H9 (cell line): Measurements from ENCODE around the gene ACTN2. TPM values are rescaled to one million over a fixed set of nuclear protein-coding genes. Genes with fewer than 3 reads are reported as not detected.

Source experiments
- DNase-seq: peaks from one replicate; pipeline ENCODE4 v3.0.0-alpha.2; 2017
- H2AFZ ChIP-seq: one replicate; pipeline ENCODE4 v1.6.1; 2013; ENCODE audit warnings: mild to moderate bottlenecking, low read length, control low read depth, moderate library complexity
- H2AK5ac ChIP-seq: 2 replicates; pipeline ENCODE4 v1.6.1; 2013; ENCODE audit warnings: low read length, control low read depth, mixed read lengths; ENCODE audit not compliant: insufficient read length
- H2BK120ac ChIP-seq: one replicate; pipeline ENCODE4 v1.6.1; 2013; ENCODE audit warnings: low read depth, mild to moderate bottlenecking, low read length, control low read depth, inconsistent platforms; ENCODE audit not compliant: poor library complexity, severe bottlenecking
- H2BK12ac ChIP-seq: 2 replicates; pipeline ENCODE4 v1.6.1; 2013; ENCODE audit warnings: low read length, control low read depth, mixed read lengths, low read depth; ENCODE audit not compliant: insufficient read length
- H2BK15ac ChIP-seq: 2 replicates; pipeline ENCODE4 v1.6.1; 2013; ENCODE audit warnings: low read depth, low read length, control low read depth
- H2BK20ac ChIP-seq: one replicate; pipeline ENCODE4 v1.6.1; 2013; ENCODE audit warnings: low read depth, mild to moderate bottlenecking, low read length, control low read depth, inconsistent platforms; ENCODE audit not compliant: poor library complexity, severe bottlenecking
- H2BK5ac ChIP-seq: 2 replicates; pipeline ENCODE4 v1.6.1; 2013; ENCODE audit warnings: low read length, control low read depth, mixed read lengths; ENCODE audit not compliant: insufficient read length
- H3K14ac ChIP-seq: 2 replicates; pipeline ENCODE4 v1.6.1; 2013; ENCODE audit warnings: low read length, control low read depth; ENCODE audit not compliant: insufficient read depth
- H3K18ac ChIP-seq: 2 replicates; pipeline ENCODE4 v1.6.1; 2013; ENCODE audit warnings: low read depth, mild to moderate bottlenecking, mixed read lengths, low read length, control low read depth; ENCODE audit not compliant: insufficient read length
- H3K23ac ChIP-seq: 2 replicates; pipeline ENCODE4 v1.6.1; 2013; ENCODE audit warnings: low read length, control low read depth, mixed read lengths, low read depth; ENCODE audit not compliant: insufficient read length
- H3K23me2 ChIP-seq: 2 replicates; pipeline ENCODE4 v1.6.1; 2013; ENCODE audit warnings: low read depth, mild to moderate bottlenecking, mixed read lengths, low read length, control low read depth; ENCODE audit not compliant: insufficient read length, poor library complexity, severe bottlenecking
- H3K27ac ChIP-seq: 2 replicates; pipeline ENCODE4 v1.5.1; 2013; ENCODE audit warnings: low read length, control low read depth, mixed read lengths, low read depth; ENCODE audit not compliant: insufficient read length
- H3K27me3 ChIP-seq: 2 replicates; pipeline ENCODE4 v1.6.1; 2013; ENCODE audit warnings: low read length, control low read depth, inconsistent platforms; ENCODE audit not compliant: insufficient read depth
- H3K4ac ChIP-seq: 2 replicates; pipeline ENCODE4 v1.6.1; 2013; ENCODE audit warnings: low read depth, mild to moderate bottlenecking, control low read depth, inconsistent platforms, low read length, moderate library complexity
- H3K4me1 ChIP-seq: 2 replicates; pipeline ENCODE4 v1.6.1; 2013; ENCODE audit warnings: low read length, control low read depth, inconsistent platforms; ENCODE audit not compliant: insufficient read depth
- H3K4me2 ChIP-seq: 2 replicates; pipeline ENCODE4 v1.6.1; 2013; ENCODE audit warnings: low read length, control low read depth, mixed read lengths; ENCODE audit not compliant: insufficient read length, insufficient read depth
- H3K56ac ChIP-seq: 2 replicates; pipeline ENCODE4 v1.6.1; 2013; ENCODE audit warnings: low read depth, mild to moderate bottlenecking, mixed read lengths, low read length, control low read depth; ENCODE audit not compliant: insufficient read length
- H3K79me1 ChIP-seq: 2 replicates; pipeline ENCODE4 v1.6.1; 2013; ENCODE audit warnings: low read depth, mild to moderate bottlenecking, moderate library complexity, low read length, control low read depth, inconsistent platforms; ENCODE audit not compliant: insufficient read depth, poor library complexity, severe bottlenecking
- H3K79me2 ChIP-seq: 2 replicates; pipeline ENCODE4 v1.6.1; 2013; ENCODE audit warnings: low read length, control low read depth, inconsistent platforms; ENCODE audit not compliant: insufficient read depth
- H3K9ac ChIP-seq: 2 replicates; pipeline ENCODE4 v1.6.1; 2013; ENCODE audit warnings: low read length, control low read depth, mixed read lengths; ENCODE audit not compliant: insufficient read length; ENCODE audit errors: extremely low read depth
- H3K9me3 ChIP-seq: one replicate; pipeline ENCODE4 v1.6.1; 2013; ENCODE audit warnings: low read depth, low read length, inconsistent platforms; ENCODE audit not compliant: control insufficient read depth
- H3T11ph ChIP-seq: one replicate; pipeline ENCODE4 v1.6.1; 2013; ENCODE audit warnings: mild to moderate bottlenecking, low read length, control low read depth, inconsistent platforms
- H4K20me1 ChIP-seq: one replicate; pipeline ENCODE4 v1.6.1; 2013; ENCODE audit not compliant: control insufficient read depth, insufficient read length, insufficient read depth
- H4K5ac ChIP-seq: 2 replicates; pipeline ENCODE4 v1.6.1; 2013; ENCODE audit warnings: low read depth, mild to moderate bottlenecking, mixed read lengths, low read length, control low read depth; ENCODE audit not compliant: insufficient read length
- H4K8ac ChIP-seq: replicated peaks from 2 replicates; pipeline ENCODE4 v1.6.1; 2013; ENCODE audit warnings: low read length, control low read depth, mixed read lengths, low read depth; ENCODE audit not compliant: insufficient read length
- H4K91ac ChIP-seq: 2 replicates; pipeline ENCODE4 v1.6.1; 2013; ENCODE audit warnings: low read depth, mild to moderate bottlenecking, moderate library complexity, mixed read lengths, low read length, control low read depth; ENCODE audit not compliant: insufficient read length
- H3K27ac Mint-ChIP-seq, 3 experiments: 2 replicates in 2 of 3; 3 replicates in 1 of 3; pipeline ENCODE4 v1.8.0; 2020 to 2021; ENCODE audit warnings: mixed read lengths in 3 of 3, mild to moderate bottlenecking in 1 of 3, moderate library complexity in 1 of 3
- H3K27me3 Mint-ChIP-seq: 2 replicates; pipeline ENCODE4 v1.8.0; 2021; ENCODE audit warnings: low read depth, mild to moderate bottlenecking, moderate library complexity, mixed read lengths
- H3K36me3 Mint-ChIP-seq, 3 experiments: 2 replicates in 2 of 3; 3 replicates in 1 of 3; pipeline ENCODE4 v1.8.0; 2020 to 2021; ENCODE audit warnings: low read depth in 3 of 3, mixed read lengths in 3 of 3; ENCODE audit not compliant: insufficient read depth in 1 of 3
- H3K4me1 Mint-ChIP-seq, 2 experiments: 2 replicates each; pipeline ENCODE4 v1.8.0; 2020; ENCODE audit warnings: mixed read lengths in 2 of 2
- H3K4me3 Mint-ChIP-seq, 2 experiments: 2 replicates in 1 of 2; 3 replicates in 1 of 2; pipeline ENCODE4 v1.8.0; 2020 to 2021; ENCODE audit warnings: mild to moderate bottlenecking in 2 of 2, mixed read lengths in 2 of 2, moderate library complexity in 1 of 2
- H3K9me3 Mint-ChIP-seq, 2 experiments: 2 replicates in 1 of 2; 3 replicates in 1 of 2; pipeline ENCODE4 v1.8.0; 2020; ENCODE audit warnings: mild to moderate bottlenecking in 2 of 2, mixed read lengths in 2 of 2, moderate library complexity in 1 of 2
- WGBS: extraction: QIAGEN DNeasy Blood & Tissue Kit; methylation state at CpG from one replicate; pipeline ENCODE4 v1.1.7; 2013; ENCODE audit warnings: missing lambda C conversion rate, low lambda C conversion rate, mixed read lengths; ENCODE audit not compliant: insufficient read length; ENCODE audit errors: extremely low coverage; 5-methylcytosine and 5-hydroxymethylcytosine counted together
- total RNA-seq: library from RNA; stranded (reverse); gene quantifications from 2 replicates; pipeline ENCODE4 v1.2.1, GENCODE V29; 2021
- TF ChIP-seq, protein P1 (sequence below): fragments of 200-600 bp; sonication (generic); conservative IDR thresholded peaks from 3 replicates; pipeline ENCODE4 v1.8.0; 2021; ENCODE audit warnings: antibody characterized with exemption, mild to moderate bottlenecking

ACTN2 gene
- total RNA-seq, 1 experiment from 2014 or later, result 2.3 TPM

DNA sequence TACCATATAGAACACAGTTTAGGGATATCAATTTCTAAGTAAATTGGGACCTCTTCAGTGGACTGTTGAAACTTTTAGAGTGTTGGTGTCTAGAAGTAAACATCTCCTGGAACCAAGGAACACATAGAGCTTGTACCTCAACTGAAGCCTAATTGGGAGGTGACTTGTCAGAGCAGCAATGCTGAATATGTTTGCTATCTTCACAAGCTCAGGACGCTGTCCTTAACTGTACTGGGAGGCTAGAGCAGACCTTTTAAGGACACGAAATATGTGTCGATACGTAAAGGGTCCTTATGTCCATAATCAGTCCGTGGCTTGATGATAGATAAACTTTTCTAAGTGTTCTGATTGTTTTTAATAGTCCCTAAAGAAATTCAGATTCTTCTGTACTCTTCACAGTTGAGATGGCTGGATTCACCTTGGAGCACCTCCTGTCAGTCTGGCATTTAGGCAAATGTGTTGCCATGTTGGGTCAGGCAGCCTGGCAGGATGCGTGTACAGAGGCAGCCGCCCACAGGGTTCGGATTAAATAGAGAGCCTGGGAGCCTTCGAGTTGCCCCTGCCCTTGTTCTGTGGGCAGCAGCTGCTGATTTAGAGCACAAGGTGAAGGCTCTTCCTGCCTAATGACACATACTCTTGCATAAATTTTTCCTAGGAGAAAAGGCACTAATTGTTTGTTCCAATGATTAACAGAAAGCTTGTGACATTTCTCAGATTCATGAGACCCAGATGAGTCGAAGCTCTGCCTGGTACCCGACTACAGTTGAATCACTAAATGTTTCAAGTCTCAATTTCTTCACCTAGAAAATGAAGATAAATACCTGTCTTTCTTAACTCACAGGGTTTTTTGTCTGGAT is 3.6 kb downstream of the ACTN2 start:
- H3T11ph ChIP-seq, result no peak overlapping the region
- no peak overlapping the region for H2BK5ac ChIP-seq
- no CpG with 5 or more reads among the region's 11 CpGs for WGBS
- H2BK15ac ChIP-seq, result no peak overlapping the region
- no peak overlapping the region for H4K8ac ChIP-seq
- H2AK5ac ChIP-seq, result no peak overlapping the region
- H2AFZ ChIP-seq, result no peak overlapping the region
- H3K79me1 ChIP-seq, result no peaks in the 10 kb centered on the region
- H2BK20ac ChIP-seq, result no peak overlapping the region
- H2BK120ac ChIP-seq, result no peak overlapping the region
- H4K20me1 ChIP-seq, result no peaks in the 10 kb centered on the region
- no peaks in the 10 kb centered on the region for H3K23me2 ChIP-seq
- Mint-ChIP-seq H3K27me3 (peaks cover 43% of the 10 kb centered on the region), H3K9me3 (peaks cover 6 to 8% of the 10 kb centered on the region in 2 experiments), H3K4me3 (no peak overlapping the region), H3K27ac (no peak overlapping the region), H3K36me3 (peaks cover 5 to 7% (median 6%) of the 10 kb centered on the region in 3 experiments; a peak in 4 of 7 replicates), H3K4me1 (peaks cover 14 to 17% of the 10 kb centered on the region in 2 experiments)
- H3K79me2 ChIP-seq, result no peaks in the 10 kb centered on the region
- H3K14ac ChIP-seq, result no peak overlapping the region
- TF ChIP-seq, protein P1, sequence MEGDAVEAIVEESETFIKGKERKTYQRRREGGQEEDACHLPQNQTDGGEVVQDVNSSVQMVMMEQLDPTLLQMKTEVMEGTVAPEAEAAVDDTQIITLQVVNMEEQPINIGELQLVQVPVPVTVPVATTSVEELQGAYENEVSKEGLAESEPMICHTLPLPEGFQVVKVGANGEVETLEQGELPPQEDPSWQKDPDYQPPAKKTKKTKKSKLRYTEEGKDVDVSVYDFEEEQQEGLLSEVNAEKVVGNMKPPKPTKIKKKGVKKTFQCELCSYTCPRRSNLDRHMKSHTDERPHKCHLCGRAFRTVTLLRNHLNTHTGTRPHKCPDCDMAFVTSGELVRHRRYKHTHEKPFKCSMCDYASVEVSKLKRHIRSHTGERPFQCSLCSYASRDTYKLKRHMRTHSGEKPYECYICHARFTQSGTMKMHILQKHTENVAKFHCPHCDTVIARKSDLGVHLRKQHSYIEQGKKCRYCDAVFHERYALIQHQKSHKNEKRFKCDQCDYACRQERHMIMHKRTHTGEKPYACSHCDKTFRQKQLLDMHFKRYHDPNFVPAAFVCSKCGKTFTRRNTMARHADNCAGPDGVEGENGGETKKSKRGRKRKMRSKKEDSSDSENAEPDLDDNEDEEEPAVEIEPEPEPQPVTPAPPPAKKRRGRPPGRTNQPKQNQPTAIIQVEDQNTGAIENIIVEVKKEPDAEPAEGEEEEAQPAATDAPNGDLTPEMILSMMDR, result no peak
- H3K27me3 ChIP-seq, result peaks cover 15% of the 10 kb centered on the region; the same call in 1 of the 2 replicates
- no peak overlapping the region for H2BK12ac ChIP-seq
- no peak overlapping the region for H4K91ac ChIP-seq
- no peak overlapping the region for H3K56ac ChIP-seq
- H3K9ac ChIP-seq, result no peak overlapping the region
- no peak overlapping the region for H3K18ac ChIP-seq
- no peak overlapping the region for H3K4ac ChIP-seq
- H3K4me1 ChIP-seq, result no peaks in the 10 kb centered on the region
- no peaks in the 10 kb centered on the region for H3K9me3 ChIP-seq
- H3K27ac ChIP-seq, result no peak overlapping the region
- no peak overlapping the region for H3K23ac ChIP-seq
- H4K5ac ChIP-seq, result no peak overlapping the region
- DNase-seq, result no peak
- H3K4me2 ChIP-seq, result no peak overlapping the region
